ENCODE measurements around the gene NPAS3. TPM values are rescaled to one million over a fixed set of nuclear protein-coding genes. Genes with fewer than 3 reads are reported as not detected.

NPAS3 gene
- total RNA-seq, 6 donors from 2014 or later: 0.30 to 0.77 (median 0.59) TPM; not detected in 2

DNA sequence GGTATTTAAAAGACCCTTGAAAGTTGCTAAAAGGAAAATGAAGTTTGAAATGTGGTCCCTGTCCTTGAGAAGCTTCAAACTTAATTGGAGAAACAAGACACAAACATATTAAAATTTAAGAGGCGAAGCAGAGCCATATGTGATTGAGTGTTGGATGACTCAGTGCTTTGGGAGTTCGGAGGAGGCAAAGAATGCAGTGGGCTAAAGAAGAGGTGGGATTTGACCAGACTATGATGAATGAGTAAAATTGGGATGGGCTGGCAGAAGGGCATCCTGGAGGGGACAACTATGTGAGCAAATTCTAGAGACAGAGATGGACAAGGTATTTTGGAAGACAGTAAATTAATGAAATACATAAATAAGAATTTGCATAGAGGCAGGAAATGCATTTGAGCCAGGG is 653.6 kb downstream of the NPAS3 start:
- 91 to 92% methylated on average over 2 of the region's 2 CpGs for WGBS, 2 donors
- DNase-seq: no peak

GRCh38 chr14:33596211-33597080 is 657.8 kb downstream of the NPAS3 start:
- ATAC-seq (ENCODE audit: low FRiP score in 2 of 2): no peak

More for the DNA sequence above, 653.6 kb downstream of the NPAS3 start:
- no peak overlapping the region for H3K27ac ChIP-seq
- H3K4me3 ChIP-seq: no peak overlapping the region
- no peaks in the 10 kb centered on the region for H3K9me3 ChIP-seq
- no peak for ATAC-seq (ENCODE audit: low FRiP score in 2 of 2)
- no peak for TF ChIP-seq POLR2A (IDR thresholded peaks at IDR 0.05)
- TF ChIP-seq EP300 (IDR thresholded peaks at IDR 0.05): no peak
- no peak for TF ChIP-seq CTCF (IDR thresholded peaks at IDR 0.05)
- no peak for TF ChIP-seq POLR2AphosphoS5 (IDR thresholded peaks at IDR 0.05)
- no peaks in the 10 kb centered on the region for H3K36me3 ChIP-seq
- no peaks in the 10 kb centered on the region for H3K27me3 ChIP-seq
- no peaks in the 10 kb centered on the region for H3K4me1 ChIP-seq

GRCh38 chr14:33598582-33598981 is 659.9 kb downstream of the NPAS3 start:
- 86 to 90% methylated on average over 2 of the region's 2 CpGs for WGBS, 2 donors
- H3K4me1 ChIP-seq: no peaks in the 10 kb centered on the region
- DNase-seq (no peak), ATAC-seq (ENCODE audit: low FRiP score in 2 of 2) (no peak)
- TF ChIP-seq CTCF (IDR thresholded peaks at IDR 0.05): no peak
- no peaks in the 10 kb centered on the region for H3K9me3 ChIP-seq
- no peaks in the 10 kb centered on the region for H3K27me3 ChIP-seq
- no peaks in the 10 kb centered on the region for H3K36me3 ChIP-seq
- H3K4me3 ChIP-seq: no peak overlapping the region
- H3K27ac ChIP-seq: no peak overlapping the region

More at GRCh38 chr14:33596211-33597080, 657.8 kb downstream of the NPAS3 start:
- no peaks in the 10 kb centered on the region for H3K36me3 ChIP-seq
- no peaks in the 10 kb centered on the region for H3K27me3 ChIP-seq
- H3K4me1 ChIP-seq: no peaks in the 10 kb centered on the region
- TF ChIP-seq EP300 (IDR thresholded peaks at IDR 0.05) (no peak), POLR2AphosphoS5 (IDR thresholded peaks at IDR 0.05) (no peak), CTCF (IDR thresholded peaks at IDR 0.05) (no peak), POLR2A (IDR thresholded peaks at IDR 0.05) (no peak)
- no peak overlapping the region for H3K4me3 ChIP-seq
- DNase-seq: no peak
- whole genome bisulfite sequencing, 2 donors: 69 to 72% methylated on average over 8 of the region's 8 CpGs
- no peak overlapping the region for H3K27ac ChIP-seq
- H3K9me3 ChIP-seq: no peaks in the 10 kb centered on the region

- Histone ChIP-seq H3K36me3 (no peaks in the 10 kb centered on the region), H3K4me1 (no peaks in the 10 kb centered on the region), H3K4me3 (no peak overlapping the region), H3K9me3 (no peaks in the 10 kb centered on the region), H3K27me3 (no peaks in the 10 kb centered on the region), H3K27ac (no peak overlapping the region)
- ATAC-seq (ENCODE audit: low FRiP score in 2 of 2) (no peak), DNase-seq (no peak)
- 63 to 86% methylated on average over 3 of the region's 3 CpGs for WGBS, 2 donors
- TF ChIP-seq POLR2AphosphoS5 (IDR thresholded peaks at IDR 0.05) (no peak), POLR2A (IDR thresholded peaks at IDR 0.05) (no peak), EP300 (IDR thresholded peaks at IDR 0.05) (no peak), CTCF (IDR thresholded peaks at IDR 0.05) (no peak)
Measured at GRCh38 chr14:33602396-33602795, 663.7 kb downstream of the NPAS3 start.

GRCh38 chr14:33606591-33606990 is 667.9 kb downstream of the NPAS3 start:
- no peak overlapping the region for H3K4me3 ChIP-seq
- H3K27ac ChIP-seq: no peak overlapping the region
- TF ChIP-seq EP300 (IDR thresholded peaks at IDR 0.05) (no peak), POLR2A (IDR thresholded peaks at IDR 0.05) (no peak), POLR2AphosphoS5 (IDR thresholded peaks at IDR 0.05) (no peak), CTCF (IDR thresholded peaks at IDR 0.05) (no peak)
- H3K4me1 ChIP-seq: no peaks in the 10 kb centered on the region
- no peaks in the 10 kb centered on the region for H3K36me3 ChIP-seq
- ATAC-seq (ENCODE audit: low FRiP score in 2 of 2) (no peak), DNase-seq (no peak)
- no peaks in the 10 kb centered on the region for H3K9me3 ChIP-seq
- 62 to 63% methylated on average over 3 of the region's 3 CpGs for WGBS, 2 donors
- H3K27me3 ChIP-seq: no peaks in the 10 kb centered on the region
